Measurements from ENCODE around the gene LNPEP. TPM values are rescaled to one million over a fixed set of nuclear protein-coding genes. Genes with fewer than 3 reads are reported as not detected.

The LNPEP gene
- total and polyA plus RNA-seq, 2 of the 4 experiments (the other 2 are of a cell fraction), result 3.6 to 27.4 TPM

GRCh38 chr5:96902876-96903275 is 33.0 kb upstream of the LNPEP start:
- BruUV-seq (replicated peaks), result no TSS peak
- no peak for DNase-seq
- dilution Hi-C loops (cut with HindIII; ENCODE audit: low sequenced_read_pairs, unreplicated experiment), result no loop called here

More at GRCh38 chr5:96902876-96903275, 33.0 kb upstream of the LNPEP start:
- Histone ChIP-seq H3K27me3 (ENCODE audit: control insufficient read depth, insufficient read depth, low read length) (no peaks in the 10 kb centered on the region), H3K18ac (ENCODE audit: low read depth, low read length) (no peak overlapping the region), H3K4me3 (ENCODE audit: insufficient read depth, low read depth, low read length) (no peak overlapping the region), H3K14ac (replicated peaks; ENCODE audit: low read depth, low read length) (no peak overlapping the region; the same call in 1 of the 2 replicates), H3K9me1 (ENCODE audit: insufficient read depth, low read length) (peaks cover 2% of the 10 kb centered on the region; the same call in 1 of the 2 replicates), H3K9me3 (ENCODE audit: control insufficient read depth, insufficient read depth, low read length) (no peaks in the 10 kb centered on the region), H2BK5ac (ENCODE audit: low read depth, low read length, poor library complexity, severe bottlenecking) (no peak overlapping the region), H2AK5ac (ENCODE audit: low read depth, low read length) (no peak overlapping the region), H3K4ac (ENCODE audit: low read depth, low read length) (no peak overlapping the region), H3K9ac (ENCODE audit: low read depth, low read length) (no peak overlapping the region), H4K8ac (ENCODE audit: low read depth in 2 of 2, low read length in 2 of 2) (no peak overlapping the region), H4K91ac (ENCODE audit: insufficient read depth, low read depth, low read length) (no peak overlapping the region), H3K27ac (ENCODE audit: insufficient read depth, low read length) (no peak overlapping the region), H3K36me3 (ENCODE audit: control insufficient read depth, insufficient read depth, low read length) (no peaks in the 10 kb centered on the region), H2BK20ac (ENCODE audit: low read depth, low read length) (no peak overlapping the region), H3K56ac (ENCODE audit: extremely low read depth, insufficient read depth, low read length) (no peak overlapping the region), H2BK120ac (ENCODE audit: low read depth, low read length) (no peak overlapping the region), H2AFZ (replicated peaks; ENCODE audit: low read length, poor library complexity) (no peak overlapping the region), H4K5ac (ENCODE audit: low read depth, low read length) (no peak overlapping the region), H3K4me1 (ENCODE audit: control insufficient read depth, insufficient read depth, low read length) (no peaks in the 10 kb centered on the region), H4K20me1 (ENCODE audit: insufficient read depth, low read length) (no peaks in the 10 kb centered on the region), H3K79me1 (ENCODE audit: low read depth in 1 of 2, low read length in 2 of 2) (no peaks in the 10 kb centered on the region), H2AK9ac (replicated peaks; ENCODE audit: low read depth, low read length, poor library complexity) (no peak overlapping the region), H3K23ac (ENCODE audit: low read depth, low read length) (no peak overlapping the region), H2BK15ac (ENCODE audit: low read depth, low read length) (no peak overlapping the region), H3K4me2 (ENCODE audit: low read depth, low read length) (no peak overlapping the region)
- WGBS, 2 experiments (ENCODE audit: extremely low coverage in 2 of 2, insufficient read length in 1 of 2), result no CpG with 5 or more reads among the region's 3 CpGs
- intact Hi-C loops (cut with micrococcal nuclease) (no loop called here), in situ Hi-C loops (cut with MboI; ENCODE audit: low sequenced_read_pairs) (no loop called here)
- ChIA-PET POLR2A (ENCODE audit: unreplicated experiment) (no interaction called here), CTCF (no interaction called here)
- no peak for ATAC-seq (ENCODE audit: low read depth)
- no peak for TF ChIP-seq RCOR1 (IDR thresholded peaks at IDR 0.05; ENCODE audit: insufficient replicate concordance, low read length)
- TF ChIP-seq SMC3 (IDR thresholded peaks at IDR 0.05; ENCODE audit: low read depth, low read length), result no peak
- no peak for TF ChIP-seq ELK1 (IDR thresholded peaks at IDR 0.05; ENCODE audit: borderline replicate concordance, low read depth, low read length)
- TF ChIP-seq MXI1 (IDR thresholded peaks at IDR 0.05; ENCODE audit: borderline replicate concordance, low read depth, low read length), result no peak
- TF ChIP-seq CTCF (conservative IDR thresholded peaks at IDR 0.05; ENCODE audit: low read depth, low read length), result no peak
- TF ChIP-seq BHLHE40 (IDR thresholded peaks at IDR 0.05; ENCODE audit: low read depth, low read length), result no peak
- TF ChIP-seq RFX5 (IDR thresholded peaks at IDR 0.05; ENCODE audit: low read depth, low read length), result no peak
- no peak for TF ChIP-seq FOS (IDR thresholded peaks at IDR 0.05; ENCODE audit: low read depth, low read length)
- TF ChIP-seq CHD1 (IDR thresholded peaks at IDR 0.05; ENCODE audit: low read depth, low read length), result no peak
